Measurements from ENCODE around the gene KRT20.
"Not testable (repeated sequence)": the region's sequence is repeated elsewhere in the genome, so short reads cannot be mapped to it uniquely, and the experiment has no call there.

KRT20 gene

DNA sequence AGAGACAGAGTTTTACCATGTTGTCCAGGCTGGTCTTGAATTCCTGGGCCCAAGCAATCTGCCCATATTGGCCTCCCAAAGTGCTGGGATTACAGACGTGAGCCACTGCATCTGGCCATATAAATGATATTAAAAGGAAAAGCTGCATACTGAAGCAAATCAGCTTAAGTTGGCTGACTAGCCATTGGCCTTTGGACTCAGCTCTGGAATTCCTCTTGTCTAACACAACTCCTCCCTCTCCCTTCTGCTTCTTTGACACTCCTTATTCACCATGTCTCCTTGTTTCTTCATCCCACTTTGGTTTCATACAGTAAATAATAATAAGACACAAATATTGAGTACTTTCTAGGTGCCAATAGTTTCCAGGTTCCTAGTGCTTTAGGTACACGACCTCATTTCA is 25.5 kb downstream of the KRT20 start:
- Histone ChIP-seq H4K20me1 (ENCODE audit: insufficient read depth, low read length) (no peaks in the 10 kb centered on the region), H2AFZ (ENCODE audit: low read depth, low read length) (no peak overlapping the region), H3K4me3 (ENCODE audit: low read depth in 1 of 2, low read length in 2 of 2) (no peak overlapping the region), H3K27ac (ENCODE audit: low read length) (no peak overlapping the region), H3K36me3 (ENCODE audit: insufficient read depth, low read length) (no peaks in the 10 kb centered on the region), H3K79me2 (ENCODE audit: insufficient read depth, low read length) (no peaks in the 10 kb centered on the region), H3K4me2 (ENCODE audit: insufficient read depth, low read length) (no peak overlapping the region), H3K9me3 (ENCODE audit: insufficient read depth, low read length, severe bottlenecking) (no peaks in the 10 kb centered on the region), H3K27me3 (ENCODE audit: insufficient read depth, low read length, poor library complexity) (peaks cover 12% of the 10 kb centered on the region), H3K9ac (ENCODE audit: low read depth, low read length) (no peak overlapping the region), H3K4me1 (ENCODE audit: insufficient read depth, low read length) (no peaks in the 10 kb centered on the region)
- TF ChIP-seq EZH2 (IDR thresholded peaks at IDR 0.05; ENCODE audit: borderline replicate concordance, low read depth, low read length, severe bottlenecking): no peak
- TF ChIP-seq, protein P1, sequence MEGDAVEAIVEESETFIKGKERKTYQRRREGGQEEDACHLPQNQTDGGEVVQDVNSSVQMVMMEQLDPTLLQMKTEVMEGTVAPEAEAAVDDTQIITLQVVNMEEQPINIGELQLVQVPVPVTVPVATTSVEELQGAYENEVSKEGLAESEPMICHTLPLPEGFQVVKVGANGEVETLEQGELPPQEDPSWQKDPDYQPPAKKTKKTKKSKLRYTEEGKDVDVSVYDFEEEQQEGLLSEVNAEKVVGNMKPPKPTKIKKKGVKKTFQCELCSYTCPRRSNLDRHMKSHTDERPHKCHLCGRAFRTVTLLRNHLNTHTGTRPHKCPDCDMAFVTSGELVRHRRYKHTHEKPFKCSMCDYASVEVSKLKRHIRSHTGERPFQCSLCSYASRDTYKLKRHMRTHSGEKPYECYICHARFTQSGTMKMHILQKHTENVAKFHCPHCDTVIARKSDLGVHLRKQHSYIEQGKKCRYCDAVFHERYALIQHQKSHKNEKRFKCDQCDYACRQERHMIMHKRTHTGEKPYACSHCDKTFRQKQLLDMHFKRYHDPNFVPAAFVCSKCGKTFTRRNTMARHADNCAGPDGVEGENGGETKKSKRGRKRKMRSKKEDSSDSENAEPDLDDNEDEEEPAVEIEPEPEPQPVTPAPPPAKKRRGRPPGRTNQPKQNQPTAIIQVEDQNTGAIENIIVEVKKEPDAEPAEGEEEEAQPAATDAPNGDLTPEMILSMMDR (IDR thresholded peaks at IDR 0.05; ENCODE audit: borderline replicate concordance, extremely low read depth, low read length, poor library complexity, severe bottlenecking): no peak
- no peak for ATAC-seq (ENCODE audit: insufficient read depth, low read depth)
- DNase-seq: no peak

DNA sequence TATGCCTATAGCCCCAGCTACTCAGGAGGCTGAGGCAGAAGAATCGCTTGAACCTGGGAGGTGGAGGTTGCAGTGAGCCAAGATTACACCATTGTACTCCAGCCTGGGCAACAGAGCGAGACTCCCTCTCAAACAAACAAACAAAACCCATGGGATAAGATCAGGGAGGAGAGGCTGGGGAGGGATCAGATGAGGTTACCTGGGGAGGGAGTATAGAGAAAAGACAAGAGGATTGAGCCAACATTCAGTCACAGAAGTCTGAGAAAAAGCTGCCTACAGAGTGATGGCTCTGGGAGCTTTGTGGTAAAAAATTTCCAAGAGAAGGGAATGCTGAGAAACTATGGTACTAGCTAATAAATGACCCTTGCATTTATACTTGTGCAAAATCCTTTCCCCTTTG is 26.4 kb downstream of the KRT20 start:
- H2AFZ ChIP-seq (ENCODE audit: low read depth, low read length); H3K79me2 ChIP-seq (ENCODE audit: insufficient read depth, low read length); H3K4me3 ChIP-seq (ENCODE audit: low read depth in 1 of 2, low read length in 2 of 2); H3K9me3 ChIP-seq (ENCODE audit: insufficient read depth, low read length, severe bottlenecking); H4K20me1 ChIP-seq (ENCODE audit: insufficient read depth, low read length); H3K9ac ChIP-seq (ENCODE audit: low read depth, low read length); H3K4me2 ChIP-seq (ENCODE audit: insufficient read depth, low read length); H3K4me1 ChIP-seq (ENCODE audit: insufficient read depth, low read length); H3K36me3 ChIP-seq (ENCODE audit: insufficient read depth, low read length); DNase-seq; ATAC-seq (ENCODE audit: insufficient read depth, low read depth); H3K27ac ChIP-seq (ENCODE audit: low read length): not testable (repeated sequence)
- H3K27me3 ChIP-seq (ENCODE audit: insufficient read depth, low read length, poor library complexity): peaks cover 12% of the 10 kb centered on the region

DNA sequence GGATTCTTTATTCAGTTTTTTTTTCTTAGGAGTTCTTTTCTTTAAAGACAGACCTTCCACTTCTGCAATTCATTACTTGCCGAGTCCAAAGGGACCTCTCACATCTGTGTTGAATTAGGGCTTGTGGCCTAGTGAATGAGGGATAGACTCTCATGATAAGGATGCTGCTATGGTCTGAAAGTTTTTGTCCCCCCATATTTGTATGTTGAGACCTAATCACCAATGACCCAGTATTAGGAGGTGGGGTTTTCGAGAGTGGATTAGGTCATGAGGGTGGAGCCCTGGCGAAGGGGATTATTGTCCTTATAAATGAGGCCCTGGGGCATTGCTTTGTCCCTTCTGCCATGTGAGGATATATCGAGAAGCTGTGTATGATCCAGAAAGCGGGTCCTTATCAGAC is 27.5 kb downstream of the KRT20 start:
- Histone ChIP-seq H3K4me1 (ENCODE audit: insufficient read depth, low read length) (no peaks in the 10 kb centered on the region), H3K4me3 (ENCODE audit: low read depth in 1 of 2, low read length in 2 of 2) (no peak overlapping the region), H2AFZ (ENCODE audit: low read depth, low read length) (no peak overlapping the region), H3K9me3 (ENCODE audit: insufficient read depth, low read length, severe bottlenecking) (no peaks in the 10 kb centered on the region), H3K9ac (ENCODE audit: low read depth, low read length) (no peak overlapping the region), H3K27me3 (ENCODE audit: insufficient read depth, low read length, poor library complexity) (peaks cover 10% of the 10 kb centered on the region), H3K4me2 (ENCODE audit: insufficient read depth, low read length) (no peak overlapping the region), H4K20me1 (ENCODE audit: insufficient read depth, low read length) (no peaks in the 10 kb centered on the region), H3K79me2 (ENCODE audit: insufficient read depth, low read length) (no peaks in the 10 kb centered on the region), H3K27ac (ENCODE audit: low read length) (no peak overlapping the region), H3K36me3 (ENCODE audit: insufficient read depth, low read length) (no peaks in the 10 kb centered on the region)
- no peak for TF ChIP-seq EZH2 (IDR thresholded peaks at IDR 0.05; ENCODE audit: borderline replicate concordance, low read depth, low read length, severe bottlenecking)
- TF ChIP-seq, protein P1 (IDR thresholded peaks at IDR 0.05; ENCODE audit: borderline replicate concordance, extremely low read depth, low read length, poor library complexity, severe bottlenecking): no peak
- DNase-seq (no peak), ATAC-seq (ENCODE audit: insufficient read depth, low read depth) (no peak)

DNA sequence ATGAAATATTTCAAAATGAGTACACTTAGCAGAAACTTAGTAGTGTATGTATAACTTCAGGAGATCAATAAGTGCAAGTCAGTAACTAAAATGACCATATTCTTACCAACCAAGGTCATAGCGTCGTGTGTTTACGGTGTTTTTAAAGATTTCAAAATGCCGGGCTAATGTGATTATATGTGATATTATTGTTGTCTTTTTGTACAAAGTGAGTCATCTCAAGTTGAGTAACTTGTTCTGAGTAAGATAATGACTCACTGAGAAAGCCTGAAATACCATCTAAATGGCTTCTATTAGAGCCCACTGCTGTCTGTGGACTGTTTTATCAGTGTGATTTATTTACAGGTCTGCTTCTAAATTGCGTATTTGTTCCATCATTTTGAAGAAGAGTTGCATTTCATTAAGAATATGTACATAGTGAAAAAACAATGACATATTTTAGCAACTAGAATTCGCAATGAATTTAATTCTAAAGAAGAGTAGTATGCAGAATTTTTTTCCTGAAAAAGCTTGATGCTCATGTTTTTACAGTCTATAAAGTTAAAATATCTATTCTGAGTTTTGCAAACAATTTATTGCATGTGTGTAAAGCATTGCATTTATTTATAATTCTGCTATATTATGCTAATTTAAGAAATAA is 30.7 kb downstream of the KRT20 start:
- no peak overlapping the region for H3K4me2 ChIP-seq (ENCODE audit: insufficient read depth, low read length)
- H2AFZ ChIP-seq (ENCODE audit: low read depth, low read length): no peak overlapping the region
- H3K9me3 ChIP-seq (ENCODE audit: insufficient read depth, low read length, severe bottlenecking): no peaks in the 10 kb centered on the region
- TF ChIP-seq, protein P1 (IDR thresholded peaks at IDR 0.05; ENCODE audit: borderline replicate concordance, extremely low read depth, low read length, poor library complexity, severe bottlenecking): no peak
- TF ChIP-seq EZH2 (IDR thresholded peaks at IDR 0.05; ENCODE audit: borderline replicate concordance, low read depth, low read length, severe bottlenecking): no peak
- no peaks in the 10 kb centered on the region for H3K36me3 ChIP-seq (ENCODE audit: insufficient read depth, low read length)
- H3K9ac ChIP-seq (ENCODE audit: low read depth, low read length): no peak overlapping the region
- peaks cover 8% of the 10 kb centered on the region for H3K27me3 ChIP-seq (ENCODE audit: insufficient read depth, low read length, poor library complexity)
- H3K79me2 ChIP-seq (ENCODE audit: insufficient read depth, low read length): no peaks in the 10 kb centered on the region
- no peak overlapping the region for H3K4me3 ChIP-seq (ENCODE audit: low read depth in 1 of 2, low read length in 2 of 2)
- no peak for ATAC-seq (ENCODE audit: insufficient read depth, low read depth)
- no peak for DNase-seq
- no peaks in the 10 kb centered on the region for H3K4me1 ChIP-seq (ENCODE audit: insufficient read depth, low read length)
- H4K20me1 ChIP-seq (ENCODE audit: insufficient read depth, low read length): no peaks in the 10 kb centered on the region
- no peak overlapping the region for H3K27ac ChIP-seq (ENCODE audit: low read length)
